ENCODE data around the gene MED20.

DNA sequence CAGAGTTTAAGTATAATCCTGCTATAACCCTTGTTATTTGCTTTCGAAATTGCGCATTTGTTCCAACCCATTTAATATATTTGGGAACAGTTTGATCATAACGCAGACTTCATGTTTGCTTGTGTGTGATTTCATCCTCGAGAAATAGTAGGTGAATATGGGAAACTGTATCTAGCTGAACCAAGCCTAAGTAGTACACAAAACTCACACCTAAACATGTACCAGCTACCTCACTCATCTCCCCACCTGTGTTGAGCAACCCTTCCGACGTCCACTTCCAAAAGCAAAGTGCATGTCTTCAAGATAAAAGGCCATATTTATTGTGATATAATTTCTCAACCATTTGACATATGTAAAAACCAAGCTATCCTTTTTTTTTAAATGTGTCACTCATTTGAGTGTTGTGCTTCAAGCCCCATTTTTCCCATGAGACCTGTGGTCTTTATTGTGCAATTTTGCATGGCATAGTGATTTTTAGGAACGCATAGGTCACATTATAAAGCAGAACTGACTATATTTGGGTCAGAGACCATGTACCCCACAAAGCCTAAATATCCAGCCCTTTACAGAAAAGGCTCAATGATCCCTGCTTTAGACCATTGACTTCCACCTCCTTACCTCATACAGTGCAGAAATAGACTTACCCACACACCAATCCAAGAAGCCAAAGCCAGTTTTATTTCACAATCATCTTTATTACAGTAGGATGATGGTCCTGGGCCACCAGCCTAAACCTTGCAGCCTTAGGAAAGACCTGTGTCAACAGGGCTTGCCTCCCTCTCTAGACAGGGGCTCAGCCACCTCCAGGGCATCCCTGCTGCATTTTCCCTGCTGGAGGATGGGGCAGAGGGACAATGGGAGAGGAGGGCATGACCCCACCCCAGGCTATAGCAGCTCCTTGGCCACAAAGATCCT is 13.6 kb upstream of the MED20 start:
- no peak for TF ChIP-seq EZH2 (IDR thresholded peaks at IDR 0.05; ENCODE audit: borderline replicate concordance, low read depth, low read length, poor library complexity, severe bottlenecking)
- TF ChIP-seq, protein P1, sequence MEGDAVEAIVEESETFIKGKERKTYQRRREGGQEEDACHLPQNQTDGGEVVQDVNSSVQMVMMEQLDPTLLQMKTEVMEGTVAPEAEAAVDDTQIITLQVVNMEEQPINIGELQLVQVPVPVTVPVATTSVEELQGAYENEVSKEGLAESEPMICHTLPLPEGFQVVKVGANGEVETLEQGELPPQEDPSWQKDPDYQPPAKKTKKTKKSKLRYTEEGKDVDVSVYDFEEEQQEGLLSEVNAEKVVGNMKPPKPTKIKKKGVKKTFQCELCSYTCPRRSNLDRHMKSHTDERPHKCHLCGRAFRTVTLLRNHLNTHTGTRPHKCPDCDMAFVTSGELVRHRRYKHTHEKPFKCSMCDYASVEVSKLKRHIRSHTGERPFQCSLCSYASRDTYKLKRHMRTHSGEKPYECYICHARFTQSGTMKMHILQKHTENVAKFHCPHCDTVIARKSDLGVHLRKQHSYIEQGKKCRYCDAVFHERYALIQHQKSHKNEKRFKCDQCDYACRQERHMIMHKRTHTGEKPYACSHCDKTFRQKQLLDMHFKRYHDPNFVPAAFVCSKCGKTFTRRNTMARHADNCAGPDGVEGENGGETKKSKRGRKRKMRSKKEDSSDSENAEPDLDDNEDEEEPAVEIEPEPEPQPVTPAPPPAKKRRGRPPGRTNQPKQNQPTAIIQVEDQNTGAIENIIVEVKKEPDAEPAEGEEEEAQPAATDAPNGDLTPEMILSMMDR (conservative IDR thresholded peaks at IDR 0.05; ENCODE audit: low read depth, low read length), result no peak

Data from A673 (cell line).